Mammary epithelial cell (primary cell): ENCODE data around the gene SEC14L2.
"Not testable (repeated sequence)": the region's sequence is repeated elsewhere in the genome, so short reads cannot be mapped to it uniquely, and the experiment has no call there.

Experiments
- CTCF ChIP-seq, 2 donors: IDR thresholded peaks in 1 of 2; conservative IDR thresholded peaks in 1 of 2; 2 replicates each; pipeline ENCODE4 v1.5.1; 2011 to 2012; ENCODE audit warnings: inconsistent platforms in 2 of 2, low read length in 2 of 2, mild to moderate bottlenecking in 2 of 2, control low read depth in 1 of 2, low read depth in 1 of 2; ENCODE audit not compliant: insufficient read depth in 1 of 2; ENCODE audit errors: extremely low read depth in 1 of 2
- EZH2 ChIP-seq: IDR thresholded peaks from 2 replicates; pipeline ENCODE4 v1.6.1; 2012; ENCODE audit warnings: low read length, inconsistent platforms, borderline replicate concordance

DNA sequence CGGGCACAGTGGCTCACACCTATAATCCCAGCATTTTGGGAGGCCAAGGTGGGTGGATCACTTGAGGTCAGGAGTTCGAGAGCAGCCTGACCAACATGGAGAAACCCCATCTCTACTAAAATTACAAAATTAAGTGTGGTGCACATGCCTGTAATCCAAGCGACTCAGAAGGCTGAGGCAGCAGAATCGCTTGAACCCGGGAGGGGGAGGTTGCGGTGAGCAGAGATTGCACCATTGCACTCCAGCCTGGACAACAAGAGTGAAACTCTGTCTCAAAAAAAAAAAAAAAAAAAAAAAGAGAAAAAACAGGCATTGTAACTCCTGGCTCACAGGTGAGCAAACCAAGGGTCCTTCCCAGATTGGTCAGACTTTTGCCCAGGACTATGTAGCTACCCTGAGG lies 63.7 kb downstream of the SEC14L2 start:
- TF ChIP-seq CTCF (conservative IDR thresholded peaks at IDR 0.05 in 1 of 2, IDR thresholded peaks at IDR 0.05 in 1 of 2; ENCODE audit: extremely low read depth in 1 of 2, insufficient read depth in 1 of 2, low read depth in 1 of 2, low read length in 2 of 2); EZH2: not testable (repeated sequence)
